HCT116 (cell line): Measurements from ENCODE around the gene TMEM200C. TPM values are rescaled to one million over a fixed set of nuclear protein-coding genes. Genes with fewer than 3 reads are reported as not detected.

ENCODE experiments used
- ATAC-seq: fragments of 200-7000 bp; cut with Tn5 transposase; 2 replicates; pipeline ENCODE4 v1.9.1; 2020; ENCODE audit warnings: mild to moderate bottlenecking, moderate library complexity
- BruUV-seq: library from RNA; stranded (reverse); fragments of 400-500 nt; replicated peaks from 2 replicates; lab custom pipeline; 2021; lab: Mats Ljungman, UMichigan
- CTCF ChIA-PET: fragments of 300-600 bp; sonication (Branson Sonifier 250); formaldehyde crosslinking; loops from one replicate; lab custom pipeline; 2021; ENCODE audit warnings: antibody characterized with exemption; lab: Charles Lee
- POLR2A ChIA-PET: fragments of 300-600, 350-600 bp; sonication (Branson Sonifier 250); formaldehyde crosslinking; loops from one replicate; lab custom pipeline; 2021; ENCODE audit warnings: antibody characterized with exemption; lab: Charles Lee
- RAD21 ChIA-PET, 2 experiments: fragments of 300-600 bp; sonication (Branson Sonifier 250); formaldehyde crosslinking; loops; one replicate each; lab custom pipeline; 2023; ENCODE audit warnings: low total read pairs in 2 of 2; ENCODE audit not compliant: uncharacterized antibody in 2 of 2, unreplicated experiment in 2 of 2, low non-redundant PET in 1 of 2; lab: Charles Lee
- DNase-seq: peaks from one replicate; pipeline ENCODE4 v3.0.0-alpha.2; 2010; ENCODE audit warnings: low read depth, low spot score
- H2AFZ ChIP-seq: fragments of 200-600 bp; shearing (Covaris generic), sonication (generic); 2 replicates; pipeline ENCODE4 v1.6.1; 2017; ENCODE audit warnings: low read depth, mixed run types, mixed read lengths, antibody characterized with exemption, low read length; ENCODE audit not compliant: poor library complexity, severe bottlenecking
- H3K27ac ChIP-seq: 2 replicates; pipeline ENCODE4 v1.5.1; 2012; ENCODE audit warnings: low read depth, low read length
- H3K27me3 ChIP-seq: fragments of 200-600 bp; sonication (generic); 2 replicates; pipeline ENCODE4 v1.6.1; 2016; ENCODE audit warnings: mixed run types, low read length, mixed read lengths; ENCODE audit not compliant: insufficient read depth
- H3K36me3 ChIP-seq, 2 experiments: fragments of 200-500 bp in 1 of 2; fragments of 200-600 bp in 1 of 2; sonication (Bioruptor generic) in 1 of 2; sonication (generic) in 1 of 2; 2 replicates each; pipeline versions ENCODE4 v1.5.1 to v1.6.1; 2014 to 2016; ENCODE audit warnings: low read length in 2 of 2, inconsistent platforms in 1 of 2, mixed read lengths in 1 of 2, mixed run types in 1 of 2; ENCODE audit not compliant: insufficient read depth in 2 of 2, control insufficient read depth in 1 of 2
- H3K4me1 ChIP-seq, 2 experiments: fragments of 200-600 bp in 1 of 2; sonication (generic) in 1 of 2; 2 replicates each; pipeline versions ENCODE4 v1.5.1 to v1.6.1; 2012 to 2017; ENCODE audit warnings: low read length in 2 of 2, inconsistent platforms in 1 of 2, mild to moderate bottlenecking in 1 of 2, mixed read lengths in 1 of 2, mixed run types in 1 of 2, moderate library complexity in 1 of 2; ENCODE audit not compliant: insufficient read depth in 2 of 2, control insufficient read depth in 1 of 2
- H3K4me2 ChIP-seq: fragments of 200-600 bp; sonication (generic); 2 replicates; pipeline ENCODE4 v1.6.1; 2017; ENCODE audit warnings: mixed run types, low read length, mixed read lengths
- H3K4me3 ChIP-seq, 2 experiments: fragments of 200-600 bp in 1 of 2; sonication (generic) in 1 of 2; replicated peaks in 1 of 2; 2 replicates each; pipeline ENCODE4 v1.5.1; 2011 to 2016; ENCODE audit warnings: low read length in 2 of 2, control low read depth in 1 of 2, low read depth in 1 of 2, mild to moderate bottlenecking in 1 of 2, mixed read lengths in 1 of 2, mixed run types in 1 of 2
- H3K79me2 ChIP-seq: fragments of 200-600 bp; sonication (generic); 2 replicates; pipeline ENCODE4 v1.6.1; 2017; ENCODE audit warnings: mild to moderate bottlenecking, mixed run types, low read length, moderate library complexity, mixed read lengths; ENCODE audit not compliant: insufficient read depth
- H3K9ac ChIP-seq: fragments of 200-600 bp; sonication (generic); 2 replicates; pipeline ENCODE4 v1.6.1; 2016; ENCODE audit warnings: low read length, mixed read lengths
- H3K9me2 ChIP-seq: fragments of 200-600 bp; sonication (generic), shearing (Covaris generic); 2 replicates; pipeline ENCODE4 v1.6.1; 2017; ENCODE audit warnings: mixed run types, mild to moderate bottlenecking, moderate library complexity; ENCODE audit not compliant: insufficient read depth
- H3K9me3 ChIP-seq, 2 experiments: fragments of 200-500 bp in 1 of 2; fragments of 200-600 bp in 1 of 2; sonication (Bioruptor generic) in 1 of 2; sonication (generic) in 1 of 2; 2 replicates each; pipeline ENCODE4 v1.6.1; 2014 to 2017; ENCODE audit warnings: low read length in 2 of 2, mixed read lengths in 2 of 2, inconsistent platforms in 1 of 2, low read depth in 1 of 2, mild to moderate bottlenecking in 1 of 2, mixed run types in 1 of 2, moderate library complexity in 1 of 2; ENCODE audit not compliant: control insufficient read depth in 1 of 2, insufficient read depth in 1 of 2
- H4K20me1 ChIP-seq: fragments of 200-600 bp; sonication (generic), shearing (Covaris generic); 2 replicates; pipeline ENCODE4 v1.6.1; 2017; ENCODE audit warnings: mixed run types, mild to moderate bottlenecking, moderate library complexity; ENCODE audit not compliant: insufficient read depth
- CBX3 ChIP-seq: IDR thresholded peaks from 2 replicates; pipeline ENCODE4 v1.6.1; 2012; ENCODE audit warnings: low read depth
- ELF1 ChIP-seq: IDR thresholded peaks from 2 replicates; pipeline ENCODE4 v1.6.1; 2012; ENCODE audit warnings: low read depth, borderline replicate concordance
- FOSL1 ChIP-seq: IDR thresholded peaks from 2 replicates; pipeline ENCODE4 v1.6.1; 2012; ENCODE audit warnings: low read depth
- POLR2AphosphoS5 ChIP-seq: IDR thresholded peaks from 2 replicates; pipeline ENCODE4 v1.6.1; 2011; ENCODE audit warnings: mild to moderate bottlenecking, low read depth, low read length, moderate library complexity
- REST ChIP-seq: IDR thresholded peaks from 2 replicates; pipeline ENCODE4 v1.6.1; 2012; ENCODE audit warnings: low read depth
- SRF ChIP-seq: IDR thresholded peaks from 2 replicates; pipeline ENCODE4 v1.6.1; 2012; ENCODE audit warnings: low read depth
- ZFX ChIP-seq: fragments of 450-650 bp; IDR thresholded peaks from 2 replicates; pipeline ENCODE4 v1.6.1; 2017
- intact Hi-C: fragments of 100-400 bp; cut with micrococcal nuclease; formaldehyde crosslinking; loops from 2 replicates; pipeline ENCODE4 v1.10.0; 2022
- total RNA-seq: library from RNA; stranded (reverse); gene quantifications from one replicate; pipeline ENCODE4 v1.2.1, GENCODE V29; 2021; ENCODE audit not compliant: unreplicated experiment

Gene TMEM200C
- total RNA-seq, 1 experiment from 2014 or later, result not detected

GRCh38 chr18:5941890-5942289 lies 46.6 kb upstream of the TMEM200C start:
- H3K9me2 ChIP-seq, result no peaks in the 10 kb centered on the region
- no peaks in the 10 kb centered on the region for H3K4me1 ChIP-seq
- no peak overlapping the region for H2AFZ ChIP-seq
- no peak overlapping the region for H3K4me2 ChIP-seq
- H3K79me2 ChIP-seq, result no peaks in the 10 kb centered on the region
- H3K36me3 ChIP-seq, result no peaks in the 10 kb centered on the region
- H4K20me1 ChIP-seq, result no peaks in the 10 kb centered on the region
- H3K9me3 ChIP-seq, result peaks cover 0 to 9% of the 10 kb centered on the region in 2 experiments; a peak in 2 of 4 replicates
- ChIA-PET RAD21 (no interaction called here), POLR2A (no interaction called here), CTCF (no interaction called here)
- no TSS peak for BruUV-seq
- ATAC-seq, result no peak
- H3K27ac ChIP-seq, result no peak overlapping the region
- H3K27me3 ChIP-seq, result no peaks in the 10 kb centered on the region
- no peak for DNase-seq
- intact Hi-C loops, result no loop called here
- no peak overlapping the region for H3K4me3 ChIP-seq
- TF ChIP-seq POLR2AphosphoS5, result no peak
- no peak for TF ChIP-seq ELF1
- TF ChIP-seq FOSL1, result no peak
- TF ChIP-seq CBX3, result no peak
- TF ChIP-seq ZFX, result no peak
- no peak for TF ChIP-seq SRF
- no peak for TF ChIP-seq REST
- H3K9ac ChIP-seq, result no peak overlapping the region
